ENCODE data around the gene ADAMTSL1. TPM values are rescaled to one million over a fixed set of nuclear protein-coding genes. Genes with fewer than 3 reads are reported as not detected.

The ADAMTSL1 gene
- total and polyA plus RNA-seq, 2 donors (not counting 3 experiments of a cell fraction or from before 2014, with no cell fraction given): 15.0 to 18.4 TPM

DNA sequence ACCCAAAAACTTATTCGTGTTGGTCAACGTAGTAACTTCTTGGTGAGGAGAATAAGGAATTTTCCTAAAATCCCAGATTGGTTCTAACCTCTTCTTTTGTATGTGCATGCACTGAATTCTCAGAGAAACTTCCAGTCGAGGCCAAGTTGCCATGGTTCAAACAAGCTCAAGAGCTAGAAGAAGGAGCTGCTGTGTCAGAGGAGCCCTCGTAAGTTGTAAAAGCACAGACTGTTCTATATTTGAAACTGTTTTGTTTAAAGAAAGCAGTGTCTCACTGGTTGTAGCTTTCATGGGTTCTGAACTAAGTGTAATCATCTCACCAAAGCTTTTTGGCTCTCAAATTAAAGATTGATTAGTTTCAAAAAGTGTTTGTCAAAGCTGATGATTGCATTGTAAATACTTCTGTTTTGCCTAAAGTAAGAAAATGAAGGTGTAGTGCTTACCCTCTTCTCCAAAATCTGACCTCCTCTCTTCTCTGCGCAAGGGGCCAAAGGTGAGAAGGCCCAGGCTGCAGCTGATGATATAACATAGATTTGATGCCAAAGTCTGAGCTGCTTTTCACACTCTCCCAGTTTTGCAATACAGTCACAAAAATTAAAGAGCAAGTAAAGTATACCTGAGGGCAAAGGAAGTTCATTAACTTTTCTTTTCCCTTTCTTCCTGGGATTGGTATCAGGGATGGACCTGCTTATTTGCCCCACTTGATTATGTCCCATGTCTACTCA lies 210.8 kb downstream of the ADAMTSL1 start:
- Histone ChIP-seq H3K4me2 (ENCODE audit: insufficient read depth, low read length) (no peak overlapping the region), H4K20me1 (replicated peaks; ENCODE audit: control insufficient read depth, extremely low read depth, insufficient read depth, low read length) (no peaks in the 10 kb centered on the region), H2AFZ (ENCODE audit: low read depth, low read length) (no peak overlapping the region), H3K27ac (ENCODE audit: insufficient read depth, low read depth, low read length) (no peak overlapping the region), H3K36me3 (ENCODE audit: control insufficient read depth in 2 of 2, extremely low read depth in 1 of 2, insufficient read depth in 2 of 2, low read length in 2 of 2) (no peaks in the 10 kb centered on the region), H3K9me1 (replicated peaks; ENCODE audit: control insufficient read depth, extremely low read depth, insufficient read depth, low read length) (peaks cover 4% of the 10 kb centered on the region), H3K9me3 (replicated peaks; ENCODE audit: control insufficient read depth, insufficient read depth, low read length) (no peaks in the 10 kb centered on the region), H3K79me2 (ENCODE audit: control insufficient read depth, insufficient read depth, low read length) (no peaks in the 10 kb centered on the region), H3K4me3 (replicated peaks in 1 of 3; ENCODE audit: insufficient read depth in 1 of 3, low read depth in 1 of 3, low read length in 3 of 3) (no peak overlapping the region), H3K9ac (replicated peaks; ENCODE audit: extremely low read depth, insufficient read depth, low read length) (no peak overlapping the region), H3K4me1 (ENCODE audit: control insufficient read depth, extremely low read depth, insufficient read depth, low read length) (peaks cover 11% of the 10 kb centered on the region), H3K27me3 (ENCODE audit: control insufficient read depth in 2 of 2, insufficient read depth in 2 of 2, low read length in 2 of 2) (no peaks in the 10 kb centered on the region)
- no peak for TF ChIP-seq MYC (IDR thresholded peaks at IDR 0.05; ENCODE audit: low read depth, low read length)
- no peak for TF ChIP-seq POLR2AphosphoS5 (IDR thresholded peaks at IDR 0.05; ENCODE audit: insufficient read depth, low read depth, low read length)
- no peak for TF ChIP-seq MAX (IDR thresholded peaks at IDR 0.05; ENCODE audit: insufficient read depth, insufficient read length)
- TF ChIP-seq CTCF (IDR thresholded peaks at IDR 0.05; ENCODE audit: extremely low read depth in 1 of 2, insufficient read depth in 1 of 2, low read depth in 1 of 2, low read length in 2 of 2): no peak
- no peak for TF ChIP-seq JUN (IDR thresholded peaks at IDR 0.05; ENCODE audit: borderline replicate concordance, insufficient read depth, insufficient read length, low read depth)
- TF ChIP-seq FOS (IDR thresholded peaks at IDR 0.05; ENCODE audit: borderline replicate concordance, insufficient read depth, low read length): no peak
- no peak for TF ChIP-seq EZH2 (IDR thresholded peaks at IDR 0.05; ENCODE audit: borderline replicate concordance, low read depth, low read length, severe bottlenecking)
- dilution Hi-C loops (cut with MboI; ENCODE audit: extremely low pct_ligation_motif_present, low sequenced_read_pairs): no loop called here
- DNase-seq (ENCODE audit: low read depth, low spot score): no peak
- intact Hi-C loops (cut with micrococcal nuclease): no loop called here
- BruUV-seq (replicated peaks): no TSS peak
- no peak for FAIRE-seq
- CTCF ChIA-PET: interaction anchor here (0.6 to 1.9 kb wide), 3 partner anchors 52 to 344 kb away, joined by 3 to 7 read pairs (median 3); no protein-coding TSS in a partner anchor
- POLR2A ChIA-PET: no interaction called here
